BE2C (cell line): ENCODE data around the gene SH3RF1.

ENCODE experiments used
- DNase-seq: peaks from one replicate; pipeline ENCODE4 v3.0.0-alpha.2; 2020
- H3K27me3 ChIP-seq: fragments of 250-450 bp; sonication (Bioruptor Pico); 2 replicates; pipeline ENCODE4 v1.5.1; 2020; ENCODE audit warnings: mild to moderate bottlenecking
- H3K36me3 ChIP-seq: fragments of 250-450 bp; sonication (Bioruptor Pico); 2 replicates; pipeline ENCODE4 v1.5.1; 2020; ENCODE audit warnings: mild to moderate bottlenecking
- H3K4me1 ChIP-seq: fragments of 250-450 bp; sonication (Bioruptor Pico); 2 replicates; pipeline ENCODE4 v1.5.1; 2020
- H3K4me3 ChIP-seq: 2 replicates; pipeline ENCODE4 v1.5.1; 2011; ENCODE audit warnings: low read depth, low read length
- H3K9me3 ChIP-seq: fragments of 250-450 bp; sonication (Bioruptor Pico); 2 replicates; pipeline ENCODE4 v1.5.1; 2020
- TF ChIP-seq, protein P1 (sequence below): IDR thresholded peaks from 2 replicates; pipeline ENCODE4 v1.5.1; 2012; ENCODE audit warnings: mild to moderate bottlenecking, low read depth, low read length

The SH3RF1 gene

DNA sequence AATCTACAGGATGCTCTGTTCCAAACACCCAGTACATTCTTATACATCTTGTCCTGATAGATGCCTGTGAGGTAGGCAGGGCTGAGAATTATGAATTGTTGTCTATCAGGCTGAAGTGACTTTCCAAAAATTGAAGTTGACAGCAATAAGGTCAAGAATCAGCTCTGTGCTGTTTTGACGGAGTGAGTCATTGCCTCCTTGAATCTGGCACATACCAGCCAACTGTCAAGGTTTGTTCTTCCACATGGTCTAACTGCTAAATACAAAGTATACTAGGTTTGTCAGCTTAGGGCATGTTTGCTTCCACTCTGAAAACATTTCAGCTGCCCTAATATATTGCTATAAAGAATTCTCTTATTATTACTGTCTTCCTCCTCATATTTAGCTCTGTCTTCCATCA is 32.3 kb downstream of the SH3RF1 start:
- no peaks in the 10 kb centered on the region for H3K9me3 ChIP-seq
- TF ChIP-seq, protein P1, sequence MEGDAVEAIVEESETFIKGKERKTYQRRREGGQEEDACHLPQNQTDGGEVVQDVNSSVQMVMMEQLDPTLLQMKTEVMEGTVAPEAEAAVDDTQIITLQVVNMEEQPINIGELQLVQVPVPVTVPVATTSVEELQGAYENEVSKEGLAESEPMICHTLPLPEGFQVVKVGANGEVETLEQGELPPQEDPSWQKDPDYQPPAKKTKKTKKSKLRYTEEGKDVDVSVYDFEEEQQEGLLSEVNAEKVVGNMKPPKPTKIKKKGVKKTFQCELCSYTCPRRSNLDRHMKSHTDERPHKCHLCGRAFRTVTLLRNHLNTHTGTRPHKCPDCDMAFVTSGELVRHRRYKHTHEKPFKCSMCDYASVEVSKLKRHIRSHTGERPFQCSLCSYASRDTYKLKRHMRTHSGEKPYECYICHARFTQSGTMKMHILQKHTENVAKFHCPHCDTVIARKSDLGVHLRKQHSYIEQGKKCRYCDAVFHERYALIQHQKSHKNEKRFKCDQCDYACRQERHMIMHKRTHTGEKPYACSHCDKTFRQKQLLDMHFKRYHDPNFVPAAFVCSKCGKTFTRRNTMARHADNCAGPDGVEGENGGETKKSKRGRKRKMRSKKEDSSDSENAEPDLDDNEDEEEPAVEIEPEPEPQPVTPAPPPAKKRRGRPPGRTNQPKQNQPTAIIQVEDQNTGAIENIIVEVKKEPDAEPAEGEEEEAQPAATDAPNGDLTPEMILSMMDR: no peak
- H3K36me3 ChIP-seq: no peaks in the 10 kb centered on the region
- H3K4me3 ChIP-seq: no peak overlapping the region
- peak; percentile 18 for DNase-seq
- H3K4me1 ChIP-seq: no peaks in the 10 kb centered on the region
- no peaks in the 10 kb centered on the region for H3K27me3 ChIP-seq

DNA sequence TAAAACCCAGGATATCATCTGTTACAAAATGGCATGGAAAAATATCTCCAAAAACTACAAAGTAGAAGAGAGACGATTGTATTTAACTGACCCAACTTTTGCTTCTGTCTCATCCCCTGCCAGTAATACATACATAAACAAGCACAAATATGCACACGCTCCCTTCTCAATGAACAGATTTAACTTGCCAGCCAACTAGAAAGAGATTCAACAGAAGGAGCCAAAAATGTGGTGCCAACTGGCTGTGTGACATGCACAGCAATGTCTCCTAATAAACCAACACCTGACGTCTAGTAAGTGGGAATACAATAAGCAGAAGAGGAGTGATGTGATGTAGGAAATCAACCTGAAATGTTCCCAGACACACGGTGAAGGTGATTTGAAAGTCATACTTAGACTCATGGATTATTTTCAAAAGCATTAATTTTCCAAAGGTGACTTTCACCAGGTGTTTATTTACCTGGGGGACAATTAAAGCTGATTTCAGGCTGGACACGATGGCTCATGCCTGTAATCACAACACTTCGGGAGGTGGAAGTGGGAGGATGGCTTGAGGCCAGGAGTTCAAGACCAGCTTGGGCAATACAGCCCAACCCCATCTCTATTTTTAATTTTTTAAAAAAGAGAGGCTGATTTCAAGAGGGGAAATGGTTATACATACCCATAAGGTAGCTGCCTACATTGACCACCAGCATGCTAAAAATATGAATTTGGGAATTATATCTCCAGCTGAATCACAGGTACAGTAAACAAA is 33.7 kb downstream of the SH3RF1 start:
- TF ChIP-seq, protein P1: no peak
- DNase-seq: no peak

DNA sequence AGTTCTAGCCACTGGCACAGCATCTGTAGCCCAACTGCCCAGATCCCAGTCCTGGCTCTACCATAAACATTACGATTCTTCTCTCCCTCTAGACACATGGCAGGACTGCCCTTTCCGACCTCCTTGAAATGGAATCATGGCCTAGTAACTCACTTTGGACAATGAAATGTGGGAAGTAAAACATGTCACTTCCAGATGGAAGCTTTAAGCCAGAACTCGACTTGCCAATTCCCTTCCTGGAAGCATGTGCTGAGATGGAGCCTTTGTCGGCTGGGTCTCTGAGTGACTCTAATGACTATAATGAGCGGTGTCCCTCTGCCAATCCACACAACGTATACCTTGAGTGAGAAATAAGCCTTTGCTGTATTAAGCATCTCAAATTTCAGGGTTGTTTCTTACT is 34.7 kb downstream of the SH3RF1 start:
- Histone ChIP-seq H3K9me3 (no peaks in the 10 kb centered on the region), H3K27me3 (no peaks in the 10 kb centered on the region), H3K4me3 (no peak overlapping the region), H3K36me3 (no peaks in the 10 kb centered on the region), H3K4me1 (no peaks in the 10 kb centered on the region)
- no peak for DNase-seq
- TF ChIP-seq, protein P1: no peak

More for the DNA sequence above, 33.7 kb downstream of the SH3RF1 start:
- Histone ChIP-seq H3K9me3 (no peaks in the 10 kb centered on the region), H3K4me3 (no peak overlapping the region), H3K4me1 (no peaks in the 10 kb centered on the region), H3K36me3 (no peaks in the 10 kb centered on the region), H3K27me3 (no peaks in the 10 kb centered on the region)

DNA sequence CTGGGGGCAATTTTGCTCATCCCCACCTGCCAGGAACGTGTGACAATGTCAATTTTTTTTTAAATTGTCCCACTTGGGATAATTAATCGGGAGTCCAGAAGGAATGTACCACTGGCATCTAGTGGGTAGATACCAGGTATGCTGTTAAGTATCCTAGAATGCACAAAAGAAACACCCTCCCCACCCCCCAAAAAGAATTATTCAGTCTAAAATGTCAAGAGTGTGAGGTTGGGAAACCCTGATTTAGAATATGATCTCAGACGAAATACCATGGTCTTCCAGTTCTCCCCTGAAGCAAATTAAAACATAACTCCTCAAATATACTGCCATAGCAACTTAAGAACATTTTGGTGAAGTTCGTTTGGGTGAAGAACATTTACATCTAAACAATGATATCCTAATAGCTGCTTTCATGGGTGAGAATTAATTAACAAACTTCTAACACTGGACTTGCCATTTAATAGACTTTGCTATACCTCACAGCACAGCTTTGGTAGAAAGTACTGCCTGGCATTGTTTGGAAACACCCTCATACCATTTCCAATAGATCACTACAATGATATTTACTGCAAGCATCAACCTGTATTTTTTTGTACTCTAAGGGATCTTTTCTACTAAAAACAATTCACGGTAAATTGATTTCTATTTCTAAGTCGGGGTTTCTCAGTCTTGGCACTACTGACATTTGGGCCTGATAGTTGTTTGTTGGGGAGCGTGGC is 36.5 kb downstream of the SH3RF1 start:
- H3K4me3 ChIP-seq: no peak overlapping the region
- no peaks in the 10 kb centered on the region for H3K4me1 ChIP-seq
- TF ChIP-seq, protein P1: no peak
- no peaks in the 10 kb centered on the region for H3K27me3 ChIP-seq
- no peaks in the 10 kb centered on the region for H3K9me3 ChIP-seq
- no peak for DNase-seq
- H3K36me3 ChIP-seq: no peaks in the 10 kb centered on the region

DNA sequence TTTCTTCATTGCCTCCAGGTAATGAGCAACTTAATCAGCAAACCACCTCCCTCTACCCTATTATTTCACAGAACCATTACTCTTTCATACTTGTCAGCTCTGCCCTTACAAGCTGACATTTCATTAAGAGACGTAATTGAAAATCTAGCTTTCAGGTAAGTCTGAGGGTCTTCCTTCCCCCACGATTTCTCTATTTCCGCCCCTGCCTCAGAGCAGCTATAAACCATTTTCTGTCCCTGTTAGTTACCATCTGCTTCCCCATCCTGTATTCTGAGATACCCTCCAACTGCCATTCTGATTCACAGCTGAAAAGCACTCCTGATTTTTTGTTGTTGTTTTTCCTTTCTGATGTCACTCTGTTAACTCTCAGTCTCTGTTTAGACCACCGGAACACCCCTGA is 37.1 kb downstream of the SH3RF1 start:
- Histone ChIP-seq H3K9me3 (no peaks in the 10 kb centered on the region), H3K36me3 (no peaks in the 10 kb centered on the region), H3K4me3 (no peak overlapping the region), H3K4me1 (no peaks in the 10 kb centered on the region), H3K27me3 (no peaks in the 10 kb centered on the region)
- TF ChIP-seq, protein P1: no peak
- no peak for DNase-seq
